Measurements from ENCODE around the gene MYO9B.

MYO9B gene

GRCh38 chr19:17244618-17245534 is 169.3 kb downstream of the MYO9B start:
- DNase-seq, result no peak

- peak; percentile 30 for DNase-seq
Observed at GRCh38 chr19:17245535-17245984, 170.0 kb downstream of the MYO9B start, which contains the start of gene NR2F6. TSS of gene NR2F6 (minus strand) at chr19:17245919. CDS start at chr19:17245220, 699 bp downstream.

GRCh38 chr19:17246681-17247425 is 171.3 kb downstream of the MYO9B start:
- DNase-seq, result no peak

- no peak for DNase-seq
Observed at GRCh38 chr19:17248011-17248776, 172.6 kb downstream of the MYO9B start.

GRCh38 chr19:17249887-17250548 is 174.4 kb downstream of the MYO9B start:
- DNase-seq, result no peak

- no peak for DNase-seq
Observed at GRCh38 chr19:17254636-17255035, 179.1 kb downstream of the MYO9B start.

GRCh38 chr19:17255150-17255621 is 179.6 kb downstream of the MYO9B start:
- DNase-seq, result no peak

GRCh38 chr19:17256130-17256529 is 180.6 kb downstream of the MYO9B start:
- no peak for DNase-seq

GRCh38 chr19:17259118-17259780 is 183.7 kb downstream of the MYO9B start:
- DNase-seq, result no peak

- DNase-seq, result no peak
Observed at GRCh38 chr19:17259934-17260333, 184.4 kb downstream of the MYO9B start.

- DNase-seq, result peak; percentile 85
Observed at GRCh38 chr19:17260842-17261325, 185.3 kb downstream of the MYO9B start.

- DNase-seq, result no peak
Observed at GRCh38 chr19:17262557-17262956, 187.0 kb downstream of the MYO9B start.
